HG03095 (cell line): Measurements from ENCODE around the gene IQSEC3.
"Not testable (repeated sequence)": the region's sequence is repeated elsewhere in the genome, so short reads cannot be mapped to it uniquely, and the experiment has no call there.

Source experiments
- ATAC-seq: cut with Tn5 transposase; IDR thresholded peaks from one replicate; pipeline ENCODE4 v1.9.1; 2021; ENCODE audit warnings: moderate library complexity; ENCODE audit not compliant: unreplicated experiment

IQSEC3 gene

DNA sequence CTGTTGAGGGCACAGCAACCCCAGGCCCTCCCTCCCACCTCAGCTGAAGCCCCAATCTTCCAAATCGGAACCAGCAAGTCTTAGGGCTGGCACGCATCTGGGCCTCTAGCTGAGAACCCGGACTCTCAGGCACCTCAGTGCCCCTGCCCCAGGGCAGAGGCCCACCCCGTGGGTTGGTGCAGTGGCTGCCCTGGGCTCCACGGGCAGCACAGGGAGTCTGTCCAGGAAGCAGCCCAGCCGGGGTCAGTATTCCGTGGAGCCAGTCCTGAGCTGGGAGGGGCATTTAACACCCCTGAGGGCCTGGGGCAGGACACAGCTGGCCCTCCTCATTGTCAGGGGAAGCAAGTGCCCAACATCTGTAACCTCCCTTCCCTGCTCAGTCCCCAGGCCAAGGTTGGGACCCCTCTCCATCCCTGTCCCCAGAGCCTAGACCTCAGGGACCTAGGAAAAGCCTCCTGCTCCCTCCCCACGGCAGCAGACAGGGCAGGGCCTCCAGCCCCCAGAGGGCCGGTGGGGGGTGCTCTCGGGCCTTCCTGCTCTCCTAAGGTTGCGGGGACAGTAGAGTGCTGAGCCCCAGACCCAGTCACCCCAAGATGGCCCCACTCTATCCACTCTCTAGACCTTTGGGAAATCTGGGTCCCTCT is 110.9 kb downstream of the IQSEC3 start:
- ATAC-seq, result no peak

- ATAC-seq, result no peak
Observed at GRCh38 chr12:177980-178828, 111.6 kb downstream of the IQSEC3 start.

GRCh38 chr12:178829-179109 is 112.2 kb downstream of the IQSEC3 start:
- no peak for ATAC-seq

DNA sequence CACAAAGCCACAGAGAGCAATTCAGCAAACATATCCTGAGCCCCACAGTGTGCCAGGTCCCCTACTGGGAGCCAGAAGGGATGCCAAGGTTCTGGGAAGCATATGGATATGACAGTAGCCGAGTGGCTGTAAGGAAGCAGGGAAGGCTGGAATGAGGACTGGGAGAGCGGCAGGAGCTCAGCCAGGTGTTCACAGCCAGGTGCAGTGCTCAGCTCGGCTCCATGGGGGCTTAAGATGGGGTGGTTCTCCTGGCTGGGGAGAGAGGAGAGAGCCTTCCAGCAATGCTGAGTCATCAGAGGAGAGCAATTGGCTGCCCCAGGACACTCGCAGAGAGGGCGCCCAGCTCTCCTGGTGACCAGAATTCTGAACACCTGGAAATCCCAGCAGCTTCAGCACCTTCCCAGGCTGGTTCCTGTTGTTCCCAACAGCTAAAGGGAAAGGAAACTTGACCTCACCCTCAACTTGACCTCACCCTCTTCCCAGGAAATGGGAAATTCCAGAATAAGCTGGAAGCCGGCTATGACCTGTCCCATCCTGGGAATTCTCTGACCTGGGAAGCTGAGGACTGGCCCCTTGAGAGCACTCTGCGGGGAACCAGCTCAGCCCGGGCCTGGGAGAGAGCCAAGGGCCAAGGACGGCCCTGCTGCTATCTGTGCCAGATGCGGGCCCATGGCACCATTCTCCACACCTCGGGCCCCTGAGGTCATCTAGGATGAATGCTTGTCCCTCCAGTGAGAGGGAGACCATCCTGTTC is 112.7 kb downstream of the IQSEC3 start:
- ATAC-seq, result no peak

- ATAC-seq, result no peak
Observed at GRCh38 chr12:179885-180284, 113.3 kb downstream of the IQSEC3 start.

DNA sequence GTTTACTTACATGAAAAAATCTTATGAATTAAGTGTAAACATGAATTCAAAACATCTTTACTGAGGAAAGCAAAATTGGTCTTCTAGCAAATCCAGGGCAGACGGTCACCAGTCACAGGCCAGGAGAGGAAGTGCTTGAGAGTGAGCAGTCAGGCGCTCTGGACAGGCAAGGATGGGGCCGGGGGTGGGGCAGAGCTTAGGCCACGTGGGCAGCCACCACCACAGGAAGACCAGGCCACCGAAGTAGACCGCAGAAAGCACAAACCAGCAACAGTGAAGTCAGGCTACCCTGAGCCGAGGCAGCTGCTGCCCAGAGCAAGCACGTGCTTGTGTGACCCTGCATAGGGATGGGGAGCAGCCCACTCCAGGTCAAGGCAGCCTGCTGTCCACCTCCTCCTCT is 113.9 kb downstream of the IQSEC3 start:
- no peak for ATAC-seq

- no peak for ATAC-seq
Observed at GRCh38 chr12:181921-182320, 115.4 kb downstream of the IQSEC3 start.

GRCh38 chr12:182381-182892 is 115.9 kb downstream of the IQSEC3 start:
- ATAC-seq, result no peak

DNA sequence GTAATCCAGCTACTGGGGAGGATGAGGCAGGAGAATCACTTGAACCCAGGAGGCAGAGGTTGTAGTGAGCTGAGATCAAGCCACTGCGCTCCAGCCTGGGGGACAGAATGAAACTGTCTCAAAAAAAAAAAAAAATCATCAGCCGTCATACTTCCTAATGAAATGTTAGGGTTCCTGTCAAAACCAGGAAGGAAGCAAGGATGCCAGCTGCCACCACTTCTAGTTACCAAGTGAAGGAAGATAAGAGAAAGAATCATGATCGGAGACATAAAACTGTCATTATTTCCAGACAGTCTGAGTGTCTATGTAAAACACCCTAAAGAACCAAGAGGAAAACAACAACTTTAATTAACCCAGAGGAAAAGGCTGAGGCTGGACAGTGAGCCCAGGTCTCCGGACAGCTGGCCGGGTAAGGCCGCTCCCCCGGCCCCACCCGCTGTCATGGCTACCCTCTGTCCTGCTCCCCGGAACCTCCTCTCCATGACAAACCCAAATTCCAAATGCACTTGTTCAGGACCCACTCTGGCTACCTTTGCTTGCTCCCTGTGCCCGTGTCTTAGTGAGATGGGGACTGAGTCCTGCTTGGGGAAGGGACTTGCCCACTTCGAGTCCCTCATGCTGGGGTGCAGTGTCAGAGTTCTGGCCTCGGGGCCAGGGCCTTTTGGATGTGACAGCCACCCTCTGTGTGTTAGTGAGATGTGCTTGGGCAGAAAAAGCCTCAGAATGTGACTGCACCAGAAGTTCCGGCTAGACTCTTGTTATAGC is 118.4 kb downstream of the IQSEC3 start:
- no peak for ATAC-seq

DNA sequence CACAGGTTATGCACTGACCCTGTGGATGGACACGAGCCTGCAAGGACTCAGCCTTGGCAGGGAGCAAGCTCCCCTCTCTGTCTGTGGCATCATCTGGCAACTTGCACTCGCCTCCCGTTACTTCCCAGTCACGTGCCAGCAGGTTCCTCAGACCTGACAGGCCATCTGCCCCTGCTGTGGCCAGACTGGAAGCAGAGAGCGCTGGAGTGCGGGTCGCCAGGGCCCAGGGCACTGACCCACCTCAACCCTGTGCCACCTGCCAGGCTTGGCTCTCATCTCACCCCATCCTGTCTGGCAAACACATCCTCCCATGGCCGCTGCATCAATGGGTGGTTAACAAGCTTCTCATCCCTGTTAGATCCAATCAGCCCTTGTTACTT is 119.0 kb downstream of the IQSEC3 start:
- no peak for ATAC-seq

DNA sequence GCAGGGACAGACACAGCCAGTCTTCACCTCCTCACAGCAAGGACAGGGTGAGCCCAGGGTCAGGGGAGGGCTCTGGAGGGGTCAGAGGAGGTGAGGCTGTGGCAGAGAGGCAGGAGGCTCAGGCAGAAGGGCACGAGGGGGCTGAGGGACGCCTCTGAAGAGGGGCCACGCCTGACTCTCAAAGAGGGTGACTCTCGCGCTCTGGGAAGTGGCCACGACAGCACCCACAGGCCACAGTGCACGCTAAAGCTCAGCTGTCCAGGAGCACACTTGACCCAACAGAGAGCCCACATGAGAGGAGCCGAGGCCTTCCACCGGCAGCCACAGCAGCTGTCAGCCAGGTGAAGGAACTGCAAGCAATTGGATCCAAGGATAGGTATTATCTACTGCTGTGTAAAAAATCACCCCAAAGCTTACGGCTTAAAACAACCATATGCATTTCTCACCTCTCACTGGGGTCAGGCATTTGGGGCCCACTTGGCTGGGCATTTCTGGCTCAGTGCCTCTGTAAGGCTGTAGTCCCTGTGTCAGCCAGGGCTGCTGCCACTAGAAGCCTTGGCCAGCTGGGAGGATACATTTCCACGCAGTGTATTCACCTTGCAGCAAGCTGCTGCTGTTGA is 119.5 kb downstream of the IQSEC3 start:
- no peak for ATAC-seq

- ATAC-seq, result not testable (repeated sequence)
Observed at GRCh38 chr12:187986-188909, 121.7 kb downstream of the IQSEC3 start.

DNA sequence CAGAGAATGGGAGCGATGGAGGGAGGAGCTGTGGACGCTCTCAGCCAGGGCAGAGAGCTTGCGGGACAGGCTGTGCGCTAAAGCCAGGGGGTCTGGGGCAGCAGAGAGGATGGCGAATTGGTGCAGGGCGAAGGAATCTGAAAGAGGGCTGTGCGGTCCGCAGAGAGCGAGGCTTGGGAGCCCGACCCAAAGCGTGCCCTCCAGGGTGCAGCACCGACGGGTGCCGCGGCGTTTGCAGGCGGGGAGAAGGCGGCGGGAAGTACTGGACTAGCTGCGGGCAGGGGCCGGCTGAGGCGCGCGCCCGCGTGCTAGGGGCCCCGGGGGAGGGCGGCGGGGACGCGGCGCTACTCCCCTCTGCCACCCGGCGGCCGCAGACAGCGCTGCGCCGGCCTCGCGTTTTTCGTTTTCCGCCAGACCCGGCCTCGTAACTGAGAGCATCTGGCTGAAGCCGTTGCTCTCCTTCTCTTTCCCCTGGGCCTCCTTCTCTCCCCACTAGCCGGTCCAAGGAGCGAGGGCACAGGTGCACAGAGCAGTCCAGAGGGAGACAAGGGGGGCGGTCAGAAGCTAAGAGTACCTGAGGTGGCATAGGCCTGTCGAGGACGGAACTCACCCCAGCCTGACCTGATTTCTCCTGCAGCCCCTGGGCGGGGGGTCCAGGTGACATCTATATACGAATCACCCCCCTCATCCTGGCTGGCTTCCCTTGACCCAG is 122.5 kb downstream of the IQSEC3 start:
- no peak for ATAC-seq

- no peak for ATAC-seq
Observed at GRCh38 chr12:189622-189962, 123.0 kb downstream of the IQSEC3 start.

DNA sequence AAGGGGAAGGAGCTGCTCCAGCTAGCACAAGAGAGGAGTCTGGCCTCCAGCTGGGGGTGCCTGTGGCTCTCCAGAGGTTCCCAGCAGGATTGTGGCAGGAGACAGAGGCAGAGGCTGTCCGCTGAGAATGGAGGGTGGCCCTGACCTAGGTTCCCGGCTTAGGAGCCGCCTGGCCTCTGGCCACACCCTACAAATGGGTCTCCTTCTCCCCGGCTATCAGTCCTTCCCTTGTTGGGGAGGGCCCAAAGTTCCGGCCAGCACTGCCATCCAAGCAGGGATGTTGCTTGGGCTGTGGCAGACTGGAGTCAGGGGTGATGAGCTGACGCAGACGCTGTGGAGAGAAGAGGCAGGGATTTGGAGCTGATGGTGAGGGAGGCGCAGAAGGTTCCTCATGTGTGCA is 124.3 kb downstream of the IQSEC3 start:
- ATAC-seq, result no peak

- no peak for ATAC-seq
Observed at GRCh38 chr12:191541-191940, 125.0 kb downstream of the IQSEC3 start.

DNA sequence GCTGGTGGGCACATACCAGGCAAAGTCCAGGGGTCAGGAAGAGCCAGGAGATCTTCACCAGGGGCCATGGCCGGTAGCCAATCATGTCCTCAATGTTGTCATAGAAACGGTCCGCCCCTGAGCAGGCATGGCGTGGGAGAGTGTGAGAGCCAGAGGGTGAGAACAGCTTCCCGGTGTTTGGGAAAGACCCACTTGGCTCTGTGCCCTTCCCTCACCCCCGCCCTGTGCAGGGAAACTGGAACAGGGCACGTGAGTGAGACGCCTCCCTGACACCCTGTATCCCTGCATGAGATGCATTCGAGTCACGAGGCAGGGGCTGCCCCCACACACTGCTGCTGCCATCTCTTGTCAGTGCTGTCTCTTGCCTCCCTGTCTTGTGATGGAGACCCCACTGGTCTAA is 126.7 kb downstream of the IQSEC3 start:
- no peak for ATAC-seq

GRCh38 chr12:194276-194675 is 127.7 kb downstream of the IQSEC3 start:
- no peak for ATAC-seq

DNA sequence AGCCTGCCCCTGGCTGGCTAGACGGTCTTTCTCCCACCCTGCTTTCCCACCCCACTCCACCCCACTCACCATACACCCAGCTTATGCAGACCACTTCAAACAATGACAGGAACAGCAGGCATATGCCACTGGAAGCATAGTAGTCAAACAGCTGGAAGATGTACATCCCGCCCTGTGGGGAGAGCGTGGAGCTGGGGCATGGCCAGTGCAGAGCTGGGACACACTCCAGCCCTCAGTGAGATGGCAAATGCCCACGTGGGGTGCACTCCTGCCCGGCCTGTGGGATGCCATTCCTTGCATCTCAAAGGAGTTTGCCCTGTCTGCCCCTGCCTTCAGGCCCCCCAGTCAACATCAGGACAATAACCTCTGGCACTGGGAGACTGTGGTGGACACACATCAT is 128.6 kb downstream of the IQSEC3 start:
- no peak for ATAC-seq
